HG02623 (cell line): Measurements from ENCODE around the gene TMEM117.
"Not testable (repeated sequence)": the region's sequence is repeated elsewhere in the genome, so short reads cannot be mapped to it uniquely, and the experiment has no call there.

ENCODE experiments used
- ATAC-seq: cut with Tn5 transposase; IDR thresholded peaks from one replicate; pipeline ENCODE4 v1.9.1; 2021; ENCODE audit warnings: moderate library complexity; ENCODE audit not compliant: unreplicated experiment

Gene TMEM117

DNA sequence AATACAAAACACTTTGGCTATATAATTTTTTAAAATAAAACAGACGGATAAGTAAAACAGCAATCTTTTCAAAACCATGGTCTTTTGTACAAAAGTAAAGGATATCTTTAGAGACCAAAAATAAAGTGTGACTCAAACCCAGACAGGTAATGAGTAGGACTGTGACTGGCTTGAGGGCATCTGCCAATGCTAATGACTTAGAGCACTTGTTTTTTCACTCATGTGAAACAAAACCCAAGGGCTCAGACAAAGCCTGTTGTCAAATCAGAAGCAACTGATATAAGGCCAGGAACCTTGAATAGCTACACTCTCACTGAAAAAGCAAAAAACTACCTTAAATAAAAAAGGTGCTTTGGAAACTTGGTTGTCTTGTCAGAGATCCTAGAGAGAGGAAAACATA is 357.4 kb downstream of the TMEM117 start:
- ATAC-seq: peak; percentile 98

- ATAC-seq: not testable (repeated sequence)
Observed at GRCh38 chr12:44195719-44196118, 359.8 kb downstream of the TMEM117 start.

GRCh38 chr12:44206045-44206444 is 370.2 kb downstream of the TMEM117 start:
- no peak for ATAC-seq

DNA sequence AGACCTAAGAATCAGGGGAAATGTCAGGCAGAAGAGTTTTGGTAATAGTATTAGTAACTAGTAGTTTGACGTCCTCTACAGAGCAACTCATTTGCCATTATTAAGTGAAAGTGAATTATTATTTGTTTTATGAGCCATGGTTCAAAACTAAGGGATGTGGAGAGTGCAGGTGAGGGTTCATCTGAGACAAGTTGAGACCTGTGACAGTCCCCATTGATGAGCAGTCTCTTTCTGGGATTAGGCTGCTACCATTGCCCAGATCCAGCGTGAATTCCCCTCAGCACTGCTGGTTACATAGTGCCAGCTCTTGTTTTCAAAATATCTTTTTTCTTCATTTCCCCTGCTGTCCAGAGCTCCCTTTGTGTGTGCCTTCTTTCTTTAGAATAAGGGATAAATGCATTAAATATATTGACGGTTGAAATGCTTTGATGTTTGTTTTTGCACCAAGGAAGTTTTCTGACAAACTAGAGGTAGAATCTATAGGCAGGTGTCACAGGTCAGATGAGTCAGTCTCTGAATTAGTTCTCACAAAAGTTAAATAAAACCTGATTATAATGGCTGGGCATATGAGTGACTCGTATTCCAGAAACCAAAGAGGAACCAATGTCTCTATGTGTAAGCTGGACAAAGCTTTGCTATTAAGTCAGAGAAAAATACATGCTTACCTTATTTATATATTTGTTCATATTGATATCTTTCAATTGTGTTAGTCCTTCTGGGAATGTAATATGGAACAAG is 381.4 kb downstream of the TMEM117 start:
- no peak for ATAC-seq

DNA sequence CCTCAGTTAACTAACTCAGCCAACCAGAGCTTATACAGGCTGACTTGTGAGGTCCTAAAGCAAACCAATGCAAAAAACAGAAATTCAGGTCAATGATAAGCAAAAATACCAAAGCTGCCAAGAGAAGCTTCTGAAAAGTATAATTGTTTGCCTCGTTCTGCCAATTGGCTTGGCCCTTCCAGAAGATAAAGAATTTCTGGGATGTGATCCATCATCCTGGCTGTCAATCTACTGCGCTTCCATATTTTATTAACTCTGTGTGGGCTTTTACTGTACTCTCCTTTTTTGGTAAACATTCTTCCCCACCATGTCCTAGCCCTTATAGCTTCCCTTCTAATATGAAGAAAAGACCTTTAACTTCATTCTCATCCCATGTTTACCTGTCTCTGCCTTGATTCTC is 387.9 kb downstream of the TMEM117 start:
- ATAC-seq: no peak

GRCh38 chr12:44224399-44225148 is 388.7 kb downstream of the TMEM117 start:
- ATAC-seq: no peak

DNA sequence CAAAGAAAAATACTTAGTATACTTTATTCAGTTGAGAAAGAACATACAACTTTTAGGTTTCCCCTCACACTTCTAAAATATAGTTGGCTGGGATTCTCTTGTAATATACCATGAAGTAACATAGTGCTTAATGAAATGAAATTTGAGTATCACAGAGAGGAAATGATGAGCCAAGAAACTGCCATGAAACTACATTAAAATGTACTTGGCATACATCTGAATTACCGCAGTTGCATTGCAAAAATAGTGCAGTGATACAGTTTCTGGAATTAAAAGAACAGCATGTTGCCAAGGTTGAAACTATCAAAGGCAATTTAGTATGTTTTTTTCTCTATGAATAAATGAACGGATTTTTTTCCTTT is 389.2 kb downstream of the TMEM117 start:
- ATAC-seq: no peak

DNA sequence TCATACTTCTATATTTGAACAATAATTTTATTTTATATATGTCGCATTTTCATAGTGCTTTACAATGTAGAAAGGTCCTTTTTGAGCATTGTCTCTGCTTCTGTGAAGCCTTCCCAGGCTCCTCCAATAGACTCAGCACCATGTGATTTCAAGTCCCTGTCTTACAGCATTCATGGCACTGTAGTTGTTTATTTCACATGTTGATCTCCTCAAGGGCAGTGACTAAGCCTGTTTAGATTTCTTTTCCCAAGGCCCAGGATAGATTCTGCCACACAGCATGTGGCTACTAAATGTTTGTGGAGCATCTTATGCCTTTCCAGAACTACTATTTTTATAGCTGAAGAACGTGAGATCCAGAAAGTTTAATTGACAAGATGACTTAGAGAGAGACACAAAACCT is 391.7 kb downstream of the TMEM117 start:
- ATAC-seq: no peak

DNA sequence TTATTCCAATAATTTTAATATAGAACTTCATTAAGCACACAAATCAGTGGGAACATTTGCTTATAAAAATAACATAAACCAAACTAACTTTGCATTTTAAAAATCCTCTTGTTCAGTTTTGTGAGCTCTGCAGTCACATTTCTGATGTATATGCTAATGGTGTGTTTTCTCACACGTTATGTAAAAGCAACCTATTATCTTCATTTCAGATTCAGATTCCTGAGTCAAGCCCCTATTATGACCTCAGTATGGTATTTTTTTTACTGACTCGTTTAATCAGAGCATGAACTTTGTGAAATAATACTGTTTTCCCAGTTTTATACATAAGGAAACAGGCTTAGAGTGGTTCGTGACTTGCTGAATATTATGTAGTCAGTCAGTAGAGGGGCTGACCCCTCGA is 394.0 kb downstream of the TMEM117 start:
- no peak for ATAC-seq

GRCh38 chr12:44235674-44236073 is 399.8 kb downstream of the TMEM117 start:
- ATAC-seq: no peak

GRCh38 chr12:44240186-44240585 is 404.3 kb downstream of the TMEM117 start:
- ATAC-seq: no peak

GRCh38 chr12:44245932-44246331 is 410.1 kb downstream of the TMEM117 start:
- no peak for ATAC-seq

DNA sequence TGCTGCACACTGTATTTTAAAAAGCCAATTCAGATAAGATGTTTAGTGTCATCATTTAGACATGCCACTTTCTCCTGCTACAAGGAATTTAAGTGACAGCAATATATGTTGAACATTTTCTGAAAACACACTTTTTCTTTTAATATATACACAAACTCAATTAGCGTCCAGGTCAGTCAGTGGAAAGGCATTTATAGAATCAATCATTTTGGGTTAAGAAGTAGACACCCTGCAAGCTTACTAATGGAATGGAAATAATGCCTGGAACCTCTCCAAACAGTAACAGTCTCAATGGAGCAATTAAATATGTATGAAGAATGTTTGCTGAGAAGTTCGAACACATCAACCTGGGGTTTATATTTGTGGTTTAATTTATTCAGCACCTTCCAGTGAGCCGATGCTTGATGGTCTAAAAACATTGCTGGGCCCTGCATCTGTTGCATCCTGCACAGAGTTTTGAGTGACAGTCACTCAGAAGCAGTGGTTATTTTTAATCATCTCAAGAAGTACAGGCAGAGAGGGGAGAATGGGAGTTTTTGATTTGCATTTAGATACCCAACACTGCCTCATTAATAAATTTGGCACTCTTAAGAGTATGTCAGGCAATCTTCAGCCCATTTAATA is 410.7 kb downstream of the TMEM117 start:
- ATAC-seq: no peak

DNA sequence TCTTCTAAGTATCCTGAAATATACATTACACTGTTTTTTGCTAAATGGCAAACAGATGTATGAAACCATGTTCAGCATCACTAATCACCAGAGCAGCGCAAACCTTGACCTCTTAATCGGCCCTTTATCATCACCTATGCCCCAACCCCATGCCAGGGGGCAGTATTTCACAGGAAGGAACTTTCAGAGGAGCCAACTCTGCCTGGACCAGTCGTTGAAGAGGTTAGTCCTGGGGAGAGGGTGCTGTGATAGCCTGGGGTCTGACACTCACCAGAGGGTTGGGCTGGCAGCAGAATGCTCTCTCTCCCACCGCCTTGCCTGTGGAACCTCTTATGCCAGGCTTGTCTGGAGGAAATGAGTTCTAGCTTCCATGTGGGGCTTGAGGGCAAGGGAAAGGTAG is 411.7 kb downstream of the TMEM117 start:
- ATAC-seq: no peak

GRCh38 chr12:44248436-44248835 is 412.6 kb downstream of the TMEM117 start:
- ATAC-seq: no peak

- ATAC-seq: not testable (repeated sequence)
Observed at GRCh38 chr12:44250440-44250839, 414.6 kb downstream of the TMEM117 start.

DNA sequence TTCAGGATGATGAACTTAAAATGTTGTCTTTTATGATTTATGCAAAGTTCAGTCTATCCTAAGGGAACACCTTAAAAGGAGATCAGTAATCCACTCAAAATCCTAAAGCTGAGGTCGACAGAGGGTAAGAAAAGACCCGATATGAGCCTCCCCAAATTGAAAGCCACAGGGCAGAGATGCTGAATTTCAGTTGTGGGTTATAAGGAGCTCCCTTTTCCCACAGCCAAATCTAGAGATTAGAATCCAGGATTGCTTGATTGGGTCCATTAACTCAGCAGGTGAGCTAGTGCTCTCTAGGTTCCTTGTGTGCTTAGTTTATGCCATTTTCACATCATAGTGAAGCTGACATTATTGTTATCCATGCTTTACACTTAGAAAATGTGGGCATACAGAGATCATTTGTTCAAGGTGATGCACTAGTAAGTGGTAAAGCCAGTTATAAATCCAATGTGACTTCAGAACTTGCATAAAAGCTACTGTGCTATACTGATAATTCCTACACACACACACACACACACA is 417.5 kb downstream of the TMEM117 start:
- ATAC-seq: no peak

DNA sequence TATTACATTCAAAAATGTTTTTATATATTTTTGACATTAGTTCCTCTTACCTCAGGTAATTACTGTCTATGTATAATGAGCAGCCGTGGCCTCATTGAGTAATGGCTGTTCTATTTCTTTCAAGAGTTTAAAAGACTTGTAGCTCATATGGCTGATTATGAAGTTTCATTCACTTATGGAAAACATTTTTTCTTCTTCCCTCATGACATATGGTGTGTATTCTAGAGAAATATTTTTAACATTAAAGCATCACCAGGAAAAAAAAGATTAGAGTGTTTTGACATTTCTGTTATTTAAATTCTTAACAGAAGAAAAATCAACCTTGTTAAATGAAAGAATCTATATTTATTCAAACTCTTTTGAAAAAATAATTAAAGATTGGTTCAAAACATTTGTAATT is 422.4 kb downstream of the TMEM117 start:
- ATAC-seq: no peak

DNA sequence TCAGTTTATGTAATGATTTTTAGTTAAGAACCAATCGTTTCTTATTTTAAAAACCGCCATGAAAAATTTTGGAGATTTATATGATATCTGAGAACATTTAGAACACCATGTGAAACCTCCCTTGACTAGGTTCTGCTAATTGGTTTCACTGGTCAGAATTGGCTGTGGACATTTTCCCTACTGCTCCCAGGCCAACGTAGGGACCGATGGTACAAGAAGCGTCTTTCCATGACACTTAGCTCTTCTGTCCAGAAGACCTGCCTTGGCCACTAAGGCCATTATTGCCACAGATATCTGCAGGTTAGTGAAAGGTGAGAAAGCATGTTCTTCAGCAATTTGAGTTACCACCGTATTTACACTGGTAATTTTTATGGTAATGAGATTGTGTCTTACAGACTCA is 424.0 kb downstream of the TMEM117 start:
- no peak for ATAC-seq

DNA sequence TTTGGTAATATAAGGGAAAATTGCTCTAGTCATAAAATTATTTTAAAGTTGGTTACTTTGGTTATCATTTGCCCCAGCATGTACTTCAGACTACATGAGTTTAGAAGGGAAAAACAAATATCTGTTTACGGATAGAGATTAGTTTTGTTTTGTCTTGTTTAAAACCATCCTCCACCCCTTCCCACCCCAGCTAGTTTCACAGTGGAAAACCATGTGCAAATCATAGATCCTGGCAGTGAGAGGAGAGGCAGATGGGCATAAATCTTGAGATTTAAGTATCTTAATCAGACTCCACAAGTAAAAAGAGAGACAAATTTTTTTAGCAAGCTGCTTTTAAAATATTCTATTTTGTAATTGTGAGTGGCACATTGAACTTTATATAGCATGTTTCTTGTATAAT is 424.7 kb downstream of the TMEM117 start:
- ATAC-seq: no peak

- ATAC-seq: no peak
Observed at GRCh38 chr12:44285321-44285960, 449.6 kb downstream of the TMEM117 start.
